Psoas muscle (tissue), 8 donors: Measurements from ENCODE around the gene FREM1. TPM values are rescaled to one million over a fixed set of nuclear protein-coding genes. Genes with fewer than 3 reads are reported as not detected.

Source experiments
- ATAC-seq, 4 donors: fragments of 200-7000 bp; cut with Tn5 transposase; one replicate each; pipeline ENCODE4 v1.9.1; 2020; ENCODE audit warnings: moderate library complexity in 3 of 4, mild to moderate bottlenecking in 2 of 4
- DNase-seq, 2 donors: peaks; one replicate each; pipeline ENCODE4 v3.0.0-alpha.2; 2020
- H3K27ac ChIP-seq: fragments of 200-600 bp; one replicate; pipeline ENCODE4 v1.8.0; 2022
- H3K27me3 ChIP-seq, 3 donors: fragments of 200-600 bp in 1 of 3; one replicate each; pipeline versions ENCODE4 v1.6.1 to v1.8.0; 2013 to 2022; ENCODE audit warnings: low read length in 2 of 3, mild to moderate bottlenecking in 2 of 3, moderate library complexity in 1 of 3; ENCODE audit not compliant: insufficient read depth in 3 of 3
- H3K36me3 ChIP-seq, 2 donors: fragments of 200-600 bp in 1 of 2; one replicate each; pipeline versions ENCODE4 v1.6.1 to v1.8.0; 2013 to 2022; ENCODE audit warnings: low read depth in 1 of 2, mild to moderate bottlenecking in 1 of 2, moderate library complexity in 1 of 2; ENCODE audit not compliant: insufficient read depth in 1 of 2
- H3K4me1 ChIP-seq: fragments of 200-600 bp; one replicate; pipeline ENCODE4 v1.8.0; 2022
- H3K4me3 ChIP-seq: fragments of 200-600 bp; one replicate; pipeline ENCODE4 v1.8.0; 2022; ENCODE audit warnings: mild to moderate bottlenecking
- H3K9me3 ChIP-seq: fragments of 200-600 bp; one replicate; pipeline ENCODE4 v1.8.0; 2022
- CTCF ChIP-seq: fragments of 200-600 bp; IDR thresholded peaks from one replicate; pipeline ENCODE4 v1.8.0; 2022; ENCODE audit warnings: antibody characterized with exemption
- WGBS, 3 donors: extraction: QIAGEN DNeasy Blood & Tissue Kit; methylation state at CpG; one replicate each; pipeline versions ENCODE4 v1.1.6 to v1.1.7; 2013; 5-methylcytosine and 5-hydroxymethylcytosine counted together
- intact Hi-C, 2 donors: fragments of 100-400 bp; cut with DNase I; formaldehyde crosslinking; loops; one replicate each; pipeline versions ENCODE4 v1.11.0 to v1.14.2; 2022
- polyA plus RNA-seq, 3 donors: library from polyadenylated mRNA; stranded (reverse); fragments of 200-250 nt; gene quantifications; one replicate each; pipeline ENCODE4 v1.2.3, GENCODE V29; 2013
- total RNA-seq, 4 donors: library from RNA; stranded (reverse); fragmentation: NEBNext Ultra II Directional in 2 of 4; extraction: Animal tissue kit (Norgen Biotek cat#: 25700) in 2 of 4; gene quantifications; one replicate each; pipeline versions ENCODE4 v1.2.1 to v1.2.4, GENCODE V29; 2021 to 2023
- donor health status: healthy with polysubstance abuse.
- donor health status: DM: no; HTN: no; CAD: no; lungs with moderate emphysema.
- donor health status: Bipolar disorder and iron deficiency.
- donor health status: healthy.
- donor health status: DM: yes; HTN: yes; CAD: no.
- donor health status: DM: no; HTN: no; CAD: no.
- donor health status: DM: no; HTN: no; CAD: no.
- donor health status: DM: yes; HTN: yes; CAD: no.

FREM1 gene
- total and polyA plus RNA-seq, 7 donors: 0.20 to 3.7 (median 0.79) TPM

DNA sequence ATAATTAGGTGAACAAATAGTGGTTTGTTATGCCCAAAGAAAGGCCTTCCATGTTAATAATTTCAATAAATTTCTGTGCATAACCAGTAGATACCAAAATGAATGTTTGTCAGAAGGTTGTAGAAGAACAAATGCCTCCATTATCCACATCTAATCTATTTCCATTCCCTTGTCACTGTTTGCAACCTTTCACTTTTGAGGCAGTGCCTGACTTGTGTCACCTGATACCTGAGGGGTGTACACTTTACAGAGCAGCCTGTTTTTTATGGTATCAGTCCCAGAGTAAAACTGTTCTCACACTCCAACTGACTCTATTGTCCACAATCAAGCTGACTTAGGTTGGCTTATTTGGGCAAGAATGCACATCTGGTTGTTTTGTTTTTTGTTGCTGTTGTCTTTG, 40.1 kb downstream of the FREM1 start:
- Histone ChIP-seq H3K4me1 (no peaks in the 10 kb centered on the region), H3K36me3 (no peaks in the 10 kb centered on the region), H3K27ac (no peak overlapping the region), H3K9me3 (no peaks in the 10 kb centered on the region), H3K27me3 (no peaks in the 10 kb centered on the region), H3K4me3 (no peak overlapping the region)
- intact Hi-C loops: no loop called here
- ATAC-seq: no peak
- DNase-seq: no peak
- TF ChIP-seq CTCF: no peak

GRCh38 chr9:14869671-14870070, 40.6 kb downstream of the FREM1 start:
- H3K27me3 ChIP-seq: no peaks in the 10 kb centered on the region
- 70 to 75% (median 73%) methylated on average over 3 of the region's 3 CpGs for WGBS, 3 donors
- DNase-seq (no peak), ATAC-seq (no peak)
- no peaks in the 10 kb centered on the region for H3K4me1 ChIP-seq
- intact Hi-C loops: no loop called here
- TF ChIP-seq CTCF: no peak
- no peak overlapping the region for H3K27ac ChIP-seq
- H3K9me3 ChIP-seq: no peaks in the 10 kb centered on the region
- H3K4me3 ChIP-seq: no peak overlapping the region
- no peaks in the 10 kb centered on the region for H3K36me3 ChIP-seq

DNA sequence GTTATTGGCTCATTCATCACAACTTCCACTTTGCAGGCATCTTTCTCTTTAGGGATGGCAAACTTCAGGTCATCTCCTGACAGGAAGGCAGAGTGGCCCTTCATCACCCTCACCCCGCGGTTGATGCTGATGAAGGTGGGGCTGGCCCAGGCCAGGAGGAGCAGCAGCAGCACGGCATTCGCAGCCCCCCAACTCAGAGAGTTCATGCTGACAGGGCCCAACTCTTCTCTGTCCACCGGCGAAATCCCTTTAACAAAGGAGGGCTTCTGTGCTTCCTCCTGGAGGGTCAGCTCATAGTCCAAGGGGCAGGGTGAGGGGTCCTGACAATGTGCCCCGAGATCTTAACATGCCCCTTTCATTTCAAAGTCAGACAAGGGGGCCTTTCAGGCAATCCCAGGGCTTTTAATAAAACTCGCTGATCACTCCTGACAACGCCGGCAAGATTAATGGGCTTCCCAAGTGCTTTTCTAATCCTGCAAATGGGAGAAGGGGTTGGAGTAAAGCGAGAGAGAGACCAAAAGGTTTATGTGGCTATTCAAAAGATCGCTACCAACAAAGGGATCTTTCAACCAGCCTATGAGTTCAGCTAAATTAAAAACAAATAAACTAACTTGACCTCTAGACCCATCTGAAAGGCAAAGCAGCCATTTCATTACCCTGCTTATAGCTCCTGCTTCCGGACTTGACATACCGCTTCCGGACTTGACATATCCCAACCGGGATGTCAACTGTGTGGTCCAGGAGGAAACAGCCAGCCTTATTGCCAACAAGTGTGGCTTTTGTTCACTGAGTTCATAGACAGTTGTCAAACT, 41.2 kb downstream of the FREM1 start:
- Histone ChIP-seq H3K9me3 (no peaks in the 10 kb centered on the region), H3K4me1 (no peaks in the 10 kb centered on the region), H3K4me3 (no peak overlapping the region), H3K27me3 (no peaks in the 10 kb centered on the region), H3K27ac (no peak overlapping the region), H3K36me3 (no peaks in the 10 kb centered on the region)
- TF ChIP-seq CTCF: no peak
- intact Hi-C loops: no loop called here
- ATAC-seq (no peak), DNase-seq (no peak)
- WGBS, 3 donors: 59 to 67% (median 65%) methylated on average over 16 of the region's 16 CpGs

GRCh38 chr9:14868418-14868771, 41.8 kb downstream of the FREM1 start:
- DNase-seq: no peak
- Histone ChIP-seq H3K27ac (no peak overlapping the region), H3K27me3 (no peaks in the 10 kb centered on the region), H3K9me3 (no peaks in the 10 kb centered on the region), H3K36me3 (no peaks in the 10 kb centered on the region), H3K4me3 (no peak overlapping the region), H3K4me1 (no peaks in the 10 kb centered on the region)
- intact Hi-C loops: no loop called here
- WGBS, 3 donors: 77 to 80% (median 78%) methylated on average over 4 of the region's 4 CpGs
- ATAC-seq: no peak
- no peak for TF ChIP-seq CTCF

DNA sequence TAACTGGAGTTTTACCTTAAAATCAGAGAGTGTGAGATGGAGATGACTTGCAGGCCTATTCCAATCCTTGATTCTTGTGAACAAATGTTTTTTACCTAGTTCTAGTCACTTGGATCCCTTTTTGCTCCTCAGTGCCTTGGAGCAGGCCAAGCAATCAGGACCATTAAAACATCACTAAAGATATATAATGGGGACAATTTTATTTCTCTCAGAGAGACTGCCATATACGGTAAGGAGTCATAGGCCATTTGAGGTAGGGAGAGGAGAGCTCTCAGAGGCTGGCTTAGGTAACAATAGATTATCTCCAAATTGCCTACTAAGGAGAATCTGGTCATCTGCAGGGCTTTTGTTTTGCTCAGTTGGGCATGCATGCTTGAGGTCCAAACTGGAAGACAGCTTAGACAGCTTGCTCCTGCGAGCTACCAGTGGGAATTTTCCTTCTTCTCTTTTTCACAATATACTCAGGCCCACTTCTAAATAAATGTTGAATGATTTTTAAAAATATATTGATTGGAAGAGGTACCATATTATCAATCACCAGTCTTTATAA, 44.0 kb downstream of the FREM1 start:
- H3K27me3 ChIP-seq: no peaks in the 10 kb centered on the region
- H3K4me3 ChIP-seq: no peak overlapping the region
- 80 to 92% (median 88%) methylated on average over 2 of the region's 2 CpGs for WGBS, 3 donors
- H3K27ac ChIP-seq: no peak overlapping the region
- TF ChIP-seq CTCF: no peak
- H3K36me3 ChIP-seq: no peaks in the 10 kb centered on the region
- H3K4me1 ChIP-seq: no peaks in the 10 kb centered on the region
- DNase-seq: no peak
- no peaks in the 10 kb centered on the region for H3K9me3 ChIP-seq
- no peak for ATAC-seq
- intact Hi-C loops: no loop called here
